Mammary microvascular endothelial cell (primary cell): ENCODE results near the gene CFAP53. TPM values are rescaled to one million over a fixed set of nuclear protein-coding genes. Genes with fewer than 3 reads are reported as not detected.

Source experiments
- total RNA-seq: library from RNA; depleted of rRNA; stranded (reverse); fragments of >200 nt; gene quantifications from 2 replicates; pipeline ENCODE4 v1.2.3, GENCODE V29; 2015

Gene CFAP53
- 0.25 and 0.27 TPM in 2 replicates for total RNA-seq

GRCh38 chr18:50266248-50266704 lies at the start of gene CFAP53:
Gene CFAP53 (minus strand): TSS chr18:50266495. CDS start chr18:50266404, 91 bp downstream.

GRCh38 chr18:50287441-50288347 lies 21.4 kb upstream of the CFAP53 start, which contains the start of gene CXXC1:
Gene CXXC1 (minus strand): TSS chr18:50287692. CDS start chr18:50287589, 103 bp downstream.

GRCh38 chr18:50281295-50281971 lies 15.1 kb upstream of the CFAP53 start, which contains the start of gene MBD1:
Gene MBD1 (minus strand): TSS chr18:50281523. CDS start chr18:50279992, 1,531 bp downstream.

GRCh38 chr18:50194631-50195532 lies 71.4 kb downstream of the CFAP53 start, which contains the start of gene MYO5B:
Gene MYO5B (minus strand): TSS chr18:50195147. CDS start chr18:50194793, 354 bp downstream.

Other genes with a start within 250 kb of the CFAP53 start
- gene MYO5B, start 71.3 kb downstream of the CFAP53 start, total RNA-seq = 1.8 and 2.1 TPM in 2 replicates
- gene MBD1, start 15.0 kb upstream of the CFAP53 start, total RNA-seq = 54.0 and 56.0 TPM in 2 replicates
- 35.8 and 36.0 TPM in 2 replicates for gene CXXC1, start 21.2 kb upstream of the CFAP53 start, total RNA-seq
- 20.9 and 30.3 TPM in 2 replicates for gene SKA1, start 108.6 kb upstream of the CFAP53 start, total RNA-seq